ENCODE data around the gene SMYD1. TPM values are rescaled to one million over a fixed set of nuclear protein-coding genes. Genes with fewer than 3 reads are reported as not detected.

SMYD1 gene
- total RNA-seq, 1 experiment from 2014 or later: not detected

DNA sequence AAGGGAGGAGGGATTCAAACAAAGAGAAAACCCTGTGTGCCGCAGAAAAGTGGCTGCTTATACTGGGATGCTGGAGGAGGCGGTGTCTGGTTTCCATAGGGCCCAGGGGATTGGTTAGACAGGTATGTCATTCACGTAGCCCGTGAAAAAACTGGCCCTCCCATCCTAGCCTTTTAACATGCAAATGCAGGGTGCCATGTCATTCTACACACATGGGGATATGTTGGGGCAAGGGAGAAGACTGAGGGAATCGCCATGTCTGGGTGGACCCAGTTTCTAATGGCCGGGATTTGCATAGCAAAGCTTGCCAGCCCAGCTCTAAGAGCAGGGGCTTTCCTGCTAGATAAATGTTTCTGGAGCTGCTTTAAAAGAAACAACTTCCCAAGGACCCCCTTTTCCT is 43.1 kb upstream of the SMYD1 start:
- ATAC-seq: no peak
- CTCF ChIA-PET: no interaction called here

DNA sequence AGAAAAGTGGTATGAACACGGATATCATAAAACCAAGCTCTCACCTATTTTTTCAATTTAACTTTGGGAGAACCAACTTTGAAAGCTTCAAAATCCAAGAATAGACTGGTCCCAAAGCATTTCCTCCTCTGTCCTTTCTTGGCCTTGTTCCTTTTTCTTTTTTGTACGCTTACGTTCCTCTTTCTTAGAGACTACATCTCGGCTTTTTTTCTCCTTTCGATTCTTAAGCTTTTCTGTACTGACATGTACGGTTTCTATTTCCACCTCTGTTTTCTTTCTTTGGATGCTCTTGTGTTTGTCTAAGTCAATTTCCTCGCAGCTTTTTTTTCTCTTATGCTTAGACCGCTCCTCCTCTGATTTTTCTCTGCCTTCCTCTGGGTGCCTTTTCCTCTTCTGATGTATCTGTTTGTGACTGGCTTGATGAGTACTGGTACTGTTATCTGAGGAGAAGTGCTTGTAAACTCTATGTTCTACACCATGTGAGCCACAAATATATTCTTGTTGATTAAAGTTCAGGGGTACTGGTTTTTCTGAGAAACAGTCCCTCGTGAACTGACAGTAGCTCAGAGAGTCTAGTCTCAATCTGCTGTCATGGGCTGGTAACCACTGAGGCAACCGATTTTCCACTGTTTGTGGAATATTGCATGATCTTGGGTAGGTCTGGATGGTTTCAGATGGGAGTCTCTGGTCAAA is 39.8 kb upstream of the SMYD1 start:
- Histone ChIP-seq H3K4me3 (ENCODE audit: low read depth in 2 of 2, low read length in 2 of 2) (no peak overlapping the region), H3K27me3 (ENCODE audit: control insufficient read depth, insufficient read depth, low read length) (no peaks in the 10 kb centered on the region), H3K9me3 (ENCODE audit: control insufficient read depth, insufficient read depth, low read depth, low read length) (no peaks in the 10 kb centered on the region), H3K27ac (ENCODE audit: low read length) (no peak overlapping the region), H3K36me3 (ENCODE audit: control insufficient read depth, insufficient read depth, low read length) (no peaks in the 10 kb centered on the region), H3K4me1 (ENCODE audit: control insufficient read depth, insufficient read depth, low read length) (no peaks in the 10 kb centered on the region)
- intact Hi-C loops (cut with micrococcal nuclease; ENCODE audit: unreplicated experiment) (no loop called here), in situ Hi-C loops (cut with HindIII; ENCODE audit: low pct_unique_long_range_greater_than_20kb, low sequenced_read_pairs) (no loop called here)
- ATAC-seq (no peak), DNase-seq (ENCODE audit: low read depth, low spot score) (no peak)
- ChIA-PET POLR2A (no interaction called here), CTCF (no interaction called here)
- TF ChIP-seq, protein P1, sequence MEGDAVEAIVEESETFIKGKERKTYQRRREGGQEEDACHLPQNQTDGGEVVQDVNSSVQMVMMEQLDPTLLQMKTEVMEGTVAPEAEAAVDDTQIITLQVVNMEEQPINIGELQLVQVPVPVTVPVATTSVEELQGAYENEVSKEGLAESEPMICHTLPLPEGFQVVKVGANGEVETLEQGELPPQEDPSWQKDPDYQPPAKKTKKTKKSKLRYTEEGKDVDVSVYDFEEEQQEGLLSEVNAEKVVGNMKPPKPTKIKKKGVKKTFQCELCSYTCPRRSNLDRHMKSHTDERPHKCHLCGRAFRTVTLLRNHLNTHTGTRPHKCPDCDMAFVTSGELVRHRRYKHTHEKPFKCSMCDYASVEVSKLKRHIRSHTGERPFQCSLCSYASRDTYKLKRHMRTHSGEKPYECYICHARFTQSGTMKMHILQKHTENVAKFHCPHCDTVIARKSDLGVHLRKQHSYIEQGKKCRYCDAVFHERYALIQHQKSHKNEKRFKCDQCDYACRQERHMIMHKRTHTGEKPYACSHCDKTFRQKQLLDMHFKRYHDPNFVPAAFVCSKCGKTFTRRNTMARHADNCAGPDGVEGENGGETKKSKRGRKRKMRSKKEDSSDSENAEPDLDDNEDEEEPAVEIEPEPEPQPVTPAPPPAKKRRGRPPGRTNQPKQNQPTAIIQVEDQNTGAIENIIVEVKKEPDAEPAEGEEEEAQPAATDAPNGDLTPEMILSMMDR (IDR thresholded peaks at IDR 0.05): no peak
- TF ChIP-seq TCF7L2 (IDR thresholded peaks at IDR 0.05; ENCODE audit: low read depth, low read length): no peak
- TF ChIP-seq, protein P2, sequence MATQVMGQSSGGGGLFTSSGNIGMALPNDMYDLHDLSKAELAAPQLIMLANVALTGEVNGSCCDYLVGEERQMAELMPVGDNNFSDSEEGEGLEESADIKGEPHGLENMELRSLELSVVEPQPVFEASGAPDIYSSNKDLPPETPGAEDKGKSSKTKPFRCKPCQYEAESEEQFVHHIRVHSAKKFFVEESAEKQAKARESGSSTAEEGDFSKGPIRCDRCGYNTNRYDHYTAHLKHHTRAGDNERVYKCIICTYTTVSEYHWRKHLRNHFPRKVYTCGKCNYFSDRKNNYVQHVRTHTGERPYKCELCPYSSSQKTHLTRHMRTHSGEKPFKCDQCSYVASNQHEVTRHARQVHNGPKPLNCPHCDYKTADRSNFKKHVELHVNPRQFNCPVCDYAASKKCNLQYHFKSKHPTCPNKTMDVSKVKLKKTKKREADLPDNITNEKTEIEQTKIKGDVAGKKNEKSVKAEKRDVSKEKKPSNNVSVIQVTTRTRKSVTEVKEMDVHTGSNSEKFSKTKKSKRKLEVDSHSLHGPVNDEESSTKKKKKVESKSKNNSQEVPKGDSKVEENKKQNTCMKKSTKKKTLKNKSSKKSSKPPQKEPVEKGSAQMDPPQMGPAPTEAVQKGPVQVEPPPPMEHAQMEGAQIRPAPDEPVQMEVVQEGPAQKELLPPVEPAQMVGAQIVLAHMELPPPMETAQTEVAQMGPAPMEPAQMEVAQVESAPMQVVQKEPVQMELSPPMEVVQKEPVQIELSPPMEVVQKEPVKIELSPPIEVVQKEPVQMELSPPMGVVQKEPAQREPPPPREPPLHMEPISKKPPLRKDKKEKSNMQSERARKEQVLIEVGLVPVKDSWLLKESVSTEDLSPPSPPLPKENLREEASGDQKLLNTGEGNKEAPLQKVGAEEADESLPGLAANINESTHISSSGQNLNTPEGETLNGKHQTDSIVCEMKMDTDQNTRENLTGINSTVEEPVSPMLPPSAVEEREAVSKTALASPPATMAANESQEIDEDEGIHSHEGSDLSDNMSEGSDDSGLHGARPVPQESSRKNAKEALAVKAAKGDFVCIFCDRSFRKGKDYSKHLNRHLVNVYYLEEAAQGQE (IDR thresholded peaks at IDR 0.05; ENCODE audit: insufficient read depth in 1 of 2, low read depth in 2 of 2, low read length in 1 of 2): no peak
- no peak for TF ChIP-seq SIN3A (IDR thresholded peaks at IDR 0.05; ENCODE audit: borderline replicate concordance, insufficient read depth, low read depth, low read length)
- no peak for TF ChIP-seq POLR2AphosphoS5 (IDR thresholded peaks at IDR 0.05; ENCODE audit: low read depth, low read length)
- TSS peak; percentile 52 for BruUV-seq (replicated peaks)

More for the DNA sequence above, 43.1 kb upstream of the SMYD1 start:
- no peak for DNase-seq (ENCODE audit: low read depth, low spot score)
- Histone ChIP-seq H3K9me3 (ENCODE audit: control insufficient read depth, insufficient read depth, low read depth, low read length) (no peaks in the 10 kb centered on the region), H3K27ac (ENCODE audit: low read length) (no peak overlapping the region), H3K4me3 (ENCODE audit: low read depth in 2 of 2, low read length in 2 of 2) (no peak overlapping the region), H3K4me1 (ENCODE audit: control insufficient read depth, insufficient read depth, low read length) (no peaks in the 10 kb centered on the region), H3K36me3 (ENCODE audit: control insufficient read depth, insufficient read depth, low read length) (no peaks in the 10 kb centered on the region), H3K27me3 (ENCODE audit: control insufficient read depth, insufficient read depth, low read length) (no peaks in the 10 kb centered on the region)
- POLR2A ChIA-PET: no interaction called here
- no peak for TF ChIP-seq POLR2AphosphoS5 (IDR thresholded peaks at IDR 0.05; ENCODE audit: low read depth, low read length)
- TF ChIP-seq SIN3A (IDR thresholded peaks at IDR 0.05; ENCODE audit: borderline replicate concordance, insufficient read depth, low read depth, low read length): no peak
- TF ChIP-seq, protein P2 (IDR thresholded peaks at IDR 0.05; ENCODE audit: insufficient read depth in 1 of 2, low read depth in 2 of 2, low read length in 1 of 2): no peak
- TF ChIP-seq, protein P1 (IDR thresholded peaks at IDR 0.05): no peak
- TF ChIP-seq TCF7L2 (IDR thresholded peaks at IDR 0.05; ENCODE audit: low read depth, low read length): no peak
- intact Hi-C loops (cut with micrococcal nuclease; ENCODE audit: unreplicated experiment) (no loop called here), in situ Hi-C loops (cut with HindIII; ENCODE audit: low pct_unique_long_range_greater_than_20kb, low sequenced_read_pairs) (no loop called here)
- BruUV-seq (replicated peaks): no TSS peak

Measured in Panc1 (cell line).